ENCODE measurements around the gene ALDH4A1. TPM values are rescaled to one million over a fixed set of nuclear protein-coding genes. Genes with fewer than 3 reads are reported as not detected.

Gene ALDH4A1
- total and polyA plus RNA-seq, 10 of the 15 experiments (the other 5 are each of a cell fraction or from before 2014, with no cell fraction given): 0.06 to 25.5 (median 13.0) TPM

DNA sequence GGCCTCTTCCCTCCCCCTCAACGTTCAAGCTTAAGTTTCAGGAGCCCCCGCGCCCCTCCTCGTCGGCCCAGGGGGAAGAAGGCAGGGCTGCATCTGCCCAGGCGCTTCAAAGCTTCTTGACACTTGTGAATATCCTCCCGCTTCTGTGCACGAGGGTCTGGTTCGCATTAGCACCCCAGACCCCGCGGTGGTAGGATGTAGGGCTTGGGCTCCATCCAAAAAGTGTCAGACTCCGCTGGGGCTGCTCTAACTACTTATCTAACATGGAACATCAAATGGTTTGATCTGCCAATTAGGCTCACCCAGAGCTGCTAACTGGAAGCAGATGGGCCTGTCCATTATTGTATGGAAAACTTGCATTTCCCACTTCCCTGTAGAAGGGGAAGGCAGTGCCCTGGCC, 71.8 kb downstream of the ALDH4A1 start (continued):
- TF ChIP-seq, protein P1, sequence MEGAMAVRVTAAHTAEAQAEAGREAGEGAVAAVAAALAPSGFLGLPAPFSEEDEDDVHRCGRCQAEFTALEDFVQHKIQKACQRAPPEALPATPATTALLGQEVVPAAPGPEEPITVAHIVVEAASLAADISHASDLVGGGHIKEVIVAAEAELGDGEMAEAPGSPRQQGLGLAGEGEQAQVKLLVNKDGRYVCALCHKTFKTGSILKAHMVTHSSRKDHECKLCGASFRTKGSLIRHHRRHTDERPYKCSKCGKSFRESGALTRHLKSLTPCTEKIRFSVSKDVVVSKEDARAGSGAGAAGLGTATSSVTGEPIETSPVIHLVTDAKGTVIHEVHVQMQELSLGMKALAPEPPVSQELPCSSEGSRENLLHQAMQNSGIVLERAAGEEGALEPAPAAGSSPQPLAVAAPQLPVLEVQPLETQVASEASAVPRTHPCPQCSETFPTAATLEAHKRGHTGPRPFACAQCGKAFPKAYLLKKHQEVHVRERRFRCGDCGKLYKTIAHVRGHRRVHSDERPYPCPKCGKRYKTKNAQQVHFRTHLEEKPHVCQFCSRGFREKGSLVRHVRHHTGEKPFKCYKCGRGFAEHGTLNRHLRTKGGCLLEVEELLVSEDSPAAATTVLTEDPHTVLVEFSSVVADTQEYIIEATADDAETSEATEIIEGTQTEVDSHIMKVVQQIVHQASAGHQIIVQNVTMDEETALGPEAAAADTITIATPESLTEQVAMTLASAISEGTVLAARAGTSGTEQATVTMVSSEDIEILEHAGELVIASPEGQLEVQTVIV (IDR thresholded peaks at IDR 0.05; ENCODE audit: borderline replicate concordance, partially characterized antibody): no peak
- no peak for TF ChIP-seq STAT1 (conservative IDR thresholded peaks at IDR 0.05)
- TF ChIP-seq HDGF (IDR thresholded peaks at IDR 0.05): no peak
- no peak for TF ChIP-seq KDM1A (IDR thresholded peaks at IDR 0.05; ENCODE audit: borderline replicate concordance)
- TF ChIP-seq ZNF687 (IDR thresholded peaks at IDR 0.05): no peak
- no peak for TF ChIP-seq LARP7 (IDR thresholded peaks at IDR 0.05)
- no peak for TF ChIP-seq CREB1 (IDR thresholded peaks at IDR 0.05; ENCODE audit: low read depth)
- TF ChIP-seq POLR2AphosphoS5 (IDR thresholded peaks at IDR 0.05; ENCODE audit: low read length): no peak
- no peak for TF ChIP-seq NFYA (IDR thresholded peaks at IDR 0.05; ENCODE audit: borderline replicate concordance, low read depth, low read length)
- TF ChIP-seq SRF (IDR thresholded peaks at IDR 0.05; ENCODE audit: low read depth in 2 of 2, low read length in 2 of 2): no peak
- no peak for TF ChIP-seq ZZZ3 (IDR thresholded peaks at IDR 0.05; ENCODE audit: control insufficient read depth, insufficient read length, low read depth)
